Measurements from ENCODE around the gene FES. TPM values are rescaled to one million over a fixed set of nuclear protein-coding genes. Genes with fewer than 3 reads are reported as not detected.

The FES gene
- total RNA-seq, 4 donors from 2014 or later = 62.0 to 183 (median 72.1) TPM

DNA sequence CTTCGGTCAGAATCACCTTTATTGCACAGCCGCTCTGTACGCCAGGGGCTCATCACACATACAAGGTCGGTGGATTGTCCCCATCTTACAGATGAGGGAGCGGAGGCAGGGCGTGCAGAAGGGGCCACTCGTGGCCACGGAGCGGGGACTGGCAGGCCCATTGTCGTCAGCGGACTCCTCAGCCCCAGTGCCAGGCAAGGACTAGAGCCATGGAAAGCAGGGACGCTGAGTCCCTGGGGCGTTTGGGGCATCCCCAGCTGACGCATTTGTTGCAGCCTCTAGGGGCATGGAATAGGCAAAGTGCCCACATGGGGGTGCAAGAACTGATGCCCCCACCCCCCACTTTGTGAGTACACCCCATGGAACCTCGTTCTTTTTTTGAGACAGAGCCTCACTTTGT is 45.8 kb upstream of the FES start:
- TF ChIP-seq EP300 (IDR thresholded peaks at IDR 0.05) (no peak), POLR2A (IDR thresholded peaks at IDR 0.05) (no peak)
- TF ChIP-seq, protein P1, sequence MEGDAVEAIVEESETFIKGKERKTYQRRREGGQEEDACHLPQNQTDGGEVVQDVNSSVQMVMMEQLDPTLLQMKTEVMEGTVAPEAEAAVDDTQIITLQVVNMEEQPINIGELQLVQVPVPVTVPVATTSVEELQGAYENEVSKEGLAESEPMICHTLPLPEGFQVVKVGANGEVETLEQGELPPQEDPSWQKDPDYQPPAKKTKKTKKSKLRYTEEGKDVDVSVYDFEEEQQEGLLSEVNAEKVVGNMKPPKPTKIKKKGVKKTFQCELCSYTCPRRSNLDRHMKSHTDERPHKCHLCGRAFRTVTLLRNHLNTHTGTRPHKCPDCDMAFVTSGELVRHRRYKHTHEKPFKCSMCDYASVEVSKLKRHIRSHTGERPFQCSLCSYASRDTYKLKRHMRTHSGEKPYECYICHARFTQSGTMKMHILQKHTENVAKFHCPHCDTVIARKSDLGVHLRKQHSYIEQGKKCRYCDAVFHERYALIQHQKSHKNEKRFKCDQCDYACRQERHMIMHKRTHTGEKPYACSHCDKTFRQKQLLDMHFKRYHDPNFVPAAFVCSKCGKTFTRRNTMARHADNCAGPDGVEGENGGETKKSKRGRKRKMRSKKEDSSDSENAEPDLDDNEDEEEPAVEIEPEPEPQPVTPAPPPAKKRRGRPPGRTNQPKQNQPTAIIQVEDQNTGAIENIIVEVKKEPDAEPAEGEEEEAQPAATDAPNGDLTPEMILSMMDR (IDR thresholded peaks at IDR 0.05) = no peak
- DNase-seq (ENCODE audit: low spot score in 2 of 2) = no peak
- Histone ChIP-seq H3K27me3 (no peaks in the 10 kb centered on the region), H3K9me3 (no peaks in the 10 kb centered on the region), H3K4me3 (no peak overlapping the region), H3K4me1 (peaks cover 0 to 5% (median 3%) of the 10 kb centered on the region in 4 donors), H3K36me3 (no peaks in the 10 kb centered on the region), H3K27ac (no peak overlapping the region)
- 81 to 87% methylated on average over 15 of the region's 15 CpGs for WGBS, 2 donors

DNA sequence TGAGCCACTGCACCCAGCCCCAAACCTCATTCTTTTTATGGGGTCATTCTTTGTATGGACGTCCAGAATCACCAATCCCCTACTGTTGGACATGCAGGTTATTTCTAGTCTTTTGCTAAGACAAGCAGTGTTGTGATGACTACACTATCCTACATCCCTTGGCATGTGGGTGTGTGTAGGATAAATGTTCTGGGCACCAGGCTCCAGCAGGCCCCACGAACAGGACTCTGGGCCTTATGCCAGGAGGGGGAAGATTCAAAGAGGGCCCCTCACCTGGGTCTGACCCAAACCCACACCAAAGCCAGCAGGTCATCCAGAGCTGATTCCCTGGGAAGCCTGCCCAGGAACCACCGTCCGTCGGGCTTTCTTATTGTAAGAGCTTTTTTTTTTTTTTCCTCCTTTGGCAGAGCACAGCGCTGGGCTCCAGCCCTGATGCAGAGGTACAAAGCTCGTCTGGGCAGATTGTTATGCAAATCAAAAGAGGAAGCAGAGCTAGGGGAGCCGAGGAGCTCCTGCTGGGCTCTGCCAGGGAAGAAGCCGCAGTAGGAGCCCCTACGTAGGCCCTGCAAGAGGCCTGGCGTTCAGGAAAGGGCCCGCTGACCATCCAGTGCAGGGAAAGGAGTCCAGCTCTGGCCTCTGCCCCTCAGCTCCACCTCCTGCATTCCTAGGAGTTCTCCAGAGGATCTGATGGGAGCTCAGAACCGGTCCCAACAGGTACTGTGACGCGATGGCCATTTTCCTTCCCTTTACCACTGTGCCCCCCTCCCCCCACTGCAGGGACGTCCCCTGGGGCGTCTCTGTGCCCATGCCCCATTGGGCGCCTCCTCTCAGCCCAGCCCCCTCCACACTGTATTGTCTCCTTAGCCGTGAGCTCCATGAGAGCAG is 44.9 kb upstream of the FES start:
- peak overlapping the region in 2 of 4 donors; percentile 12 for H3K4me3 ChIP-seq
- no peak for TF ChIP-seq EP300 (IDR thresholded peaks at IDR 0.05)
- TF ChIP-seq, protein P1 (IDR thresholded peaks at IDR 0.05) = no peak
- no peak for TF ChIP-seq POLR2A (IDR thresholded peaks at IDR 0.05)

DNA sequence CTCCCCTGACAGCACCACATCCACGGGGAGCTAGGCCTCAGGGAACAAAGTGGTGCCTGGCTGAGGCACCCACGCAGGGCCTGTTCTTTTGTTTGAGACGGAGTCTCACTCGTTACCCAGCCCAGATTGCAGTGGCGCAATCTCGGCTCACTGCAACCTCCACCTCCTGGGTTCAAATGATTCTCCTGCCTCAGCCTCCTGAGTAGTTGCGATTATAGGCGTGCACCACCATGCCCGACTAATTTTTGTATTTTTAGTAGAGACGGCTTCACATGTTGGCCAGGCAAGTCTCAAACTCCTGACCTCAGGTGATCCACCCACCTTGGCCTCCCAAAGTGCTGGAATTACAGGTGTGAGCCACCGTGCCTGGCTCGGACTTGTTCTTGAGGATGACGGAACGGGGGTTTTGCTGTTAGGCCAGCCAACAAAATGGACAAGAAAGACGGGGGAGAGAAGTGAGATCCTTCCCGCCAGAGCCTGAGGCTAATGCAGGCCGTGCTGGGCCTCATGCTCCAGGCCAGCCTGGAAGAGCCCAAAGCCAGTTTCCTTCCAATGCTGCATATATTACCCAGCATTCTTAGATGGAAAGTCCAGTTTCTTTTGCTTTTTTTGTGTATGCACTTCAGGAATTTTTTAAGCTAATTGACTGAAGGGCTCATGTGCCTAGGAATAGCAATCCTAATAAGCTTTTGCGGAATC is 44.0 kb upstream of the FES start:
- Histone ChIP-seq H3K4me3 (peak overlapping the region in 1 of 4 donors; percentile 12), H3K9me3 (no peaks in the 10 kb centered on the region), H3K4me1 (peaks cover 0 to 5% (median 3%) of the 10 kb centered on the region in 4 donors), H3K36me3 (no peaks in the 10 kb centered on the region), H3K27me3 (no peaks in the 10 kb centered on the region), H3K27ac (peak overlapping the region in 1 of 4 donors; percentile 73)
- DNase-seq (ENCODE audit: low spot score in 2 of 2) = no peak
- TF ChIP-seq, protein P1 (IDR thresholded peaks at IDR 0.05) = no peak
- TF ChIP-seq POLR2A (IDR thresholded peaks at IDR 0.05) (no peak), EP300 (IDR thresholded peaks at IDR 0.05) (no peak)
- 91% methylated on average over 18 of the region's 18 CpGs for WGBS, 2 donors

More for the DNA sequence above, 44.9 kb upstream of the FES start:
- Histone ChIP-seq H3K36me3 (no peaks in the 10 kb centered on the region), H3K4me1 (peaks cover 0 to 5% (median 3%) of the 10 kb centered on the region in 4 donors), H3K27ac (peak overlapping the region in 1 of 4 donors; percentile 73), H3K9me3 (no peaks in the 10 kb centered on the region), H3K27me3 (no peaks in the 10 kb centered on the region)
- DNase-seq (ENCODE audit: low spot score in 2 of 2) = no peak
- 59 to 62% methylated on average over 16 to 19 of the region's 19 CpGs for WGBS, 2 donors

DNA sequence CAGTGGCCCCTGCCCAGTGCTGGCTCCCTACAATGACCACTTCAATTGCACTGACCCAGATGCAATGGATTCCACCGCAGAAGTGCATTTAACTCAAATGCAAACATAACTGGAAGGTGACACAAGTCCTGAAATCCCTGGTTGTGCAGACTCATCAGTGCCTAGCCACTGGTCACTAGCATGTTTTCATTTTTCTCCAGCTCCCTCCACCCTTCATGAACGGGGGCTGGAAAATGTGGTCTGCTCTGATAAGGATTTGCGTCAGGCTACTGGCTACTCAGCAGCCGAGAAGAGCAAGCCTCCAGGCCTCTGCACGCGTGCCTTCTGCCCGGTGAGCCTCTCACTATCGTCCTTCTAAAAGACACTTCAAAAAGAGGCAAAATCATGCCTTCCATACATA is 43.4 kb upstream of the FES start:
- Histone ChIP-seq H3K9me3 (no peaks in the 10 kb centered on the region), H3K27me3 (no peaks in the 10 kb centered on the region), H3K36me3 (no peaks in the 10 kb centered on the region), H3K4me3 (no peak overlapping the region), H3K27ac (no peak overlapping the region), H3K4me1 (peaks cover 0 to 5% (median 3%) of the 10 kb centered on the region in 4 donors)
- no peak for DNase-seq (ENCODE audit: low spot score in 2 of 2)
- WGBS, 2 donors = 87% methylated on average over 8 of the region's 8 CpGs
- TF ChIP-seq EP300 (IDR thresholded peaks at IDR 0.05) = no peak
- TF ChIP-seq, protein P1 (IDR thresholded peaks at IDR 0.05) = no peak
- TF ChIP-seq POLR2A (IDR thresholded peaks at IDR 0.05) = no peak

DNA sequence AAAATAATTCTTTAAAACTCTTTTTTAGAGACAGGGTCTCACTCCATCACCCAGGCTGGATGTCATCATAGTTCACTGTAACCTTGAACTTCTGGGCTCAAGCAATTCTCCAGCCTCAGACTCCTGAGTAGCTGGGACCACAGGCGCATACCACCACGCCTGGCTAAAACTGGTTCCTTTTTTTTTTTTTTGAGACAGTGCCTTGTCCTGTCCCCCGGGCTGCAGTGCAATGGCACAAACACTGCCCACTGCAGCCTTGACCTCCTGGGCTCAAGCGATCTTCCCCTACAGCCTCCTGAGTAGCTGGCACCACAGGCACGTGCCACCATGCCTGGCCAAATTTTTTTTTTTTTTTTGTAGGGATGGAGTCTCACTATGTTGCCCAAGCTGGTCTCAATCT is 39.6 kb upstream of the FES start:
- Histone ChIP-seq H3K27ac (no peak overlapping the region), H3K4me1 (no peaks in the 10 kb centered on the region), H3K27me3 (no peaks in the 10 kb centered on the region), H3K9me3 (no peaks in the 10 kb centered on the region), H3K36me3 (no peaks in the 10 kb centered on the region), H3K4me3 (no peak overlapping the region)
- TF ChIP-seq, protein P1 (IDR thresholded peaks at IDR 0.05) = no peak
- TF ChIP-seq EP300 (IDR thresholded peaks at IDR 0.05) = no peak
- TF ChIP-seq POLR2A (IDR thresholded peaks at IDR 0.05) = no peak
- DNase-seq (ENCODE audit: low spot score in 2 of 2) = no peak
- WGBS, 2 donors = 77 to 79% methylated on average over 5 of the region's 5 CpGs

All from tibial nerve (tissue), 4 donors.